ENCODE results near the gene OTC.

The OTC gene

GRCh38 chrX:38407126-38407525 is 54.7 kb downstream of the OTC start:
- no peak for TF ChIP-seq CTCF (IDR thresholded peaks at IDR 0.05; ENCODE audit: low read depth, low read length)
- no peak overlapping the region for H3K4me3 ChIP-seq (ENCODE audit: low read depth, low read length)

GRCh38 chrX:38409289-38409688 is 56.9 kb downstream of the OTC start:
- TF ChIP-seq CTCF (IDR thresholded peaks at IDR 0.05; ENCODE audit: low read depth, low read length): no peak
- no peak overlapping the region for H3K4me3 ChIP-seq (ENCODE audit: low read depth, low read length)

GRCh38 chrX:38426785-38427184 is 74.4 kb downstream of the OTC start:
- H3K4me3 ChIP-seq (ENCODE audit: low read depth, low read length): no peak overlapping the region
- no peak for TF ChIP-seq CTCF (IDR thresholded peaks at IDR 0.05; ENCODE audit: low read depth, low read length)

GRCh38 chrX:38431525-38431924 is 79.1 kb downstream of the OTC start:
- no peak overlapping the region for H3K4me3 ChIP-seq (ENCODE audit: low read depth, low read length)
- TF ChIP-seq CTCF (IDR thresholded peaks at IDR 0.05; ENCODE audit: low read depth, low read length): no peak

- H3K4me3 ChIP-seq (ENCODE audit: low read depth, low read length): no peak overlapping the region
- TF ChIP-seq CTCF (IDR thresholded peaks at IDR 0.05; ENCODE audit: low read depth, low read length): no peak
Observed at GRCh38 chrX:38435130-38435529, 82.7 kb downstream of the OTC start.

GRCh38 chrX:38437093-38437492 is 84.7 kb downstream of the OTC start:
- no peak for TF ChIP-seq CTCF (IDR thresholded peaks at IDR 0.05; ENCODE audit: low read depth, low read length)
- no peak overlapping the region for H3K4me3 ChIP-seq (ENCODE audit: low read depth, low read length)

- no peak overlapping the region for H3K4me3 ChIP-seq (ENCODE audit: low read depth, low read length)
- no peak for TF ChIP-seq CTCF (IDR thresholded peaks at IDR 0.05; ENCODE audit: low read depth, low read length)
Observed at GRCh38 chrX:38438321-38438720, 85.9 kb downstream of the OTC start.

Data from WI38 (cell line).